ENCODE data around the gene AOPEP. TPM values are rescaled to one million over a fixed set of nuclear protein-coding genes. Genes with fewer than 3 reads are reported as not detected.

Gene AOPEP
- polyA plus RNA-seq, 1 donor from 2014 or later, result 10.0 TPM

- Histone ChIP-seq H3K27me3 (ENCODE audit: insufficient read depth, low read depth, low read length) (no peaks in the 10 kb centered on the region), H3K9me2 (ENCODE audit: insufficient read depth, low read length) (no peaks in the 10 kb centered on the region), H3K4me2 (ENCODE audit: low read length) (no peak overlapping the region), H4K20me1 (ENCODE audit: insufficient read depth) (no peaks in the 10 kb centered on the region), H3F3A (ENCODE audit: insufficient read depth, low read length, poor library complexity, severe bottlenecking) (no peaks in the 10 kb centered on the region), H3K4me3 (ENCODE audit: low read length) (no peak overlapping the region), H3K27ac (ENCODE audit: low read length) (no peak overlapping the region), H3K9ac (ENCODE audit: low read length) (no peak overlapping the region), H3K36me3 (ENCODE audit: insufficient read depth, low read length) (no peaks in the 10 kb centered on the region), H2AFZ (ENCODE audit: low read depth, low read length) (no peak overlapping the region), H3K79me2 (replicated peaks; ENCODE audit: insufficient read depth, low read length) (no peaks in the 10 kb centered on the region), H3K9me3 (ENCODE audit: low read length) (no peaks in the 10 kb centered on the region)
- TF ChIP-seq TAF1 (IDR thresholded peaks at IDR 0.05; ENCODE audit: low read depth) (no peak), REST (IDR thresholded peaks at IDR 0.05; ENCODE audit: borderline replicate concordance) (no peak), EP300 (conservative IDR thresholded peaks at IDR 0.05; ENCODE audit: poor library complexity, severe bottlenecking) (no peak), CTCF (IDR thresholded peaks at IDR 0.05; ENCODE audit: poor library complexity, severe bottlenecking) (no peak), SMC3 (conservative IDR thresholded peaks at IDR 0.05; ENCODE audit: poor library complexity) (no peak), MXI1 (conservative IDR thresholded peaks at IDR 0.05; ENCODE audit: poor library complexity, severe bottlenecking) (no peak), POLR2AphosphoS5 (IDR thresholded peaks at IDR 0.05) (no peak), EZH2 (IDR thresholded peaks at IDR 0.05; ENCODE audit: borderline replicate concordance, insufficient read depth, low read length, poor library complexity, severe bottlenecking) (no peak), RAD21 (conservative IDR thresholded peaks at IDR 0.05) (no peak)
These were observed 340.6 kb downstream of the AOPEP start for GRCh38 chr9:95067057-95067456.

GRCh38 chr9:95067897-95068296 lies 341.4 kb downstream of the AOPEP start:
- H3K9me3 ChIP-seq (ENCODE audit: low read length), result no peaks in the 10 kb centered on the region
- H3F3A ChIP-seq (ENCODE audit: insufficient read depth, low read length, poor library complexity, severe bottlenecking), result no peaks in the 10 kb centered on the region
- H3K9ac ChIP-seq (ENCODE audit: low read length), result no peak overlapping the region
- TF ChIP-seq CTCF (IDR thresholded peaks at IDR 0.05; ENCODE audit: poor library complexity, severe bottlenecking), result no peak
- TF ChIP-seq REST (IDR thresholded peaks at IDR 0.05; ENCODE audit: borderline replicate concordance), result no peak
- H4K20me1 ChIP-seq (ENCODE audit: insufficient read depth), result no peaks in the 10 kb centered on the region
- no peaks in the 10 kb centered on the region for H3K79me2 ChIP-seq (replicated peaks; ENCODE audit: insufficient read depth, low read length)
- no peak overlapping the region for H3K27ac ChIP-seq (ENCODE audit: low read length)
- H3K4me2 ChIP-seq (ENCODE audit: low read length), result no peak overlapping the region
- H3K36me3 ChIP-seq (ENCODE audit: insufficient read depth, low read length), result no peaks in the 10 kb centered on the region
- H3K27me3 ChIP-seq (ENCODE audit: insufficient read depth, low read depth, low read length), result no peaks in the 10 kb centered on the region
- no peak overlapping the region for H3K4me3 ChIP-seq (ENCODE audit: low read length)
- H3K9me2 ChIP-seq (ENCODE audit: insufficient read depth, low read length), result no peaks in the 10 kb centered on the region
- no peak overlapping the region for H2AFZ ChIP-seq (ENCODE audit: low read depth, low read length)
